ENCODE measurements around the gene GALM. TPM values are rescaled to one million over a fixed set of nuclear protein-coding genes. Genes with fewer than 3 reads are reported as not detected.

The GALM gene
- total and polyA plus RNA-seq, 2 donors (not counting 3 experiments of a cell fraction or from before 2014, with no cell fraction given): 4.8 to 6.1 TPM

GRCh38 chr2:38685116-38685735 is 19.3 kb downstream of the GALM start:
- dilution Hi-C loops (cut with MboI; ENCODE audit: extremely low pct_ligation_motif_present, low sequenced_read_pairs): no loop called here
- Histone ChIP-seq H3K4me1 (ENCODE audit: control insufficient read depth, extremely low read depth, insufficient read depth, low read length) (no peaks in the 10 kb centered on the region), H3K27ac (ENCODE audit: insufficient read depth, low read depth, low read length) (no peak overlapping the region), H3K9me3 (replicated peaks; ENCODE audit: control insufficient read depth, insufficient read depth, low read length) (no peaks in the 10 kb centered on the region), H3K9ac (replicated peaks; ENCODE audit: extremely low read depth, insufficient read depth, low read length) (no peak overlapping the region), H3K79me2 (ENCODE audit: control insufficient read depth, insufficient read depth, low read length) (no peaks in the 10 kb centered on the region), H4K20me1 (replicated peaks; ENCODE audit: control insufficient read depth, extremely low read depth, insufficient read depth, low read length) (no peaks in the 10 kb centered on the region), H2AFZ (ENCODE audit: low read depth, low read length) (no peak overlapping the region), H3K4me2 (ENCODE audit: insufficient read depth, low read length) (no peak overlapping the region), H3K9me1 (replicated peaks; ENCODE audit: control insufficient read depth, extremely low read depth, insufficient read depth, low read length) (no peaks in the 10 kb centered on the region), H3K4me3 (replicated peaks in 1 of 3; ENCODE audit: insufficient read depth in 1 of 3, low read depth in 1 of 3, low read length in 3 of 3) (no peak overlapping the region), H3K27me3 (ENCODE audit: control insufficient read depth in 2 of 2, insufficient read depth in 2 of 2, low read length in 2 of 2) (no peaks in the 10 kb centered on the region), H3K36me3 (ENCODE audit: control insufficient read depth in 2 of 2, extremely low read depth in 1 of 2, insufficient read depth in 2 of 2, low read length in 2 of 2) (no peaks in the 10 kb centered on the region)
- DNase-seq (ENCODE audit: low read depth, low spot score) (no peak), FAIRE-seq (peak; percentile 18)
- intact Hi-C loops (cut with micrococcal nuclease): no loop called here
- ChIA-PET POLR2A (no interaction called here), CTCF (no interaction called here)
- BruUV-seq (replicated peaks): no TSS peak
- TF ChIP-seq GATA2 (IDR thresholded peaks at IDR 0.05; ENCODE audit: insufficient read depth, insufficient read length, low read depth, low read length) (no peak), JUN (IDR thresholded peaks at IDR 0.05; ENCODE audit: borderline replicate concordance, insufficient read depth, insufficient read length, low read depth) (no peak), CTCF (IDR thresholded peaks at IDR 0.05; ENCODE audit: extremely low read depth in 1 of 2, insufficient read depth in 1 of 2, low read depth in 1 of 2, low read length in 2 of 2) (no peak), POLR2AphosphoS5 (IDR thresholded peaks at IDR 0.05; ENCODE audit: insufficient read depth, low read depth, low read length) (no peak), MYC (IDR thresholded peaks at IDR 0.05; ENCODE audit: low read depth, low read length) (no peak), EZH2 (IDR thresholded peaks at IDR 0.05; ENCODE audit: borderline replicate concordance, low read depth, low read length, severe bottlenecking) (no peak), POLR2A (IDR thresholded peaks at IDR 0.05; ENCODE audit: low read depth, low read length) (no peak), MAX (IDR thresholded peaks at IDR 0.05; ENCODE audit: insufficient read depth, insufficient read length) (no peak), FOS (IDR thresholded peaks at IDR 0.05; ENCODE audit: borderline replicate concordance, insufficient read depth, low read length) (no peak)

All from endothelial cell of umbilical vein (primary cell).